ENCODE measurements around the gene ZC2HC1B.

DNA sequence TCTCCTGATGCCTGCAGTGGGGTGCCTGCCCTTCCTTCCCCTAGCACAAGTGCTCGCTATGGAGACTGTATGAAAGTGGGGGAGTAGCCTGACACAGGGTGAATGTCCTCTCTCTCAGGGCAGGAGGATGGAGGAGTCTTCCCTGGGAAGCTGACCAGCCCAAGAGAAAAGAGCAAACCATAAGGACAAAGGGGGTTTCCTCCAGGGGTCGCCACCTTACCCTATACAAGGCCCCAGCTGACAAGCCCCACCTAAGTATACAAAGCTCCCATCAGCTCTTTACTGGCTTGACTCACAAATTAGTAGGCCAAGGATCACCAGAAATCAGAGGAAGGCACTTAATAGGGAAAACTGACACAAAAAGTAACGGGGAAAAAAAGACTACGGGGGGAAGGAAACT, 89.6 kb downstream of the ZC2HC1B start:
- TF ChIP-seq, protein P1, sequence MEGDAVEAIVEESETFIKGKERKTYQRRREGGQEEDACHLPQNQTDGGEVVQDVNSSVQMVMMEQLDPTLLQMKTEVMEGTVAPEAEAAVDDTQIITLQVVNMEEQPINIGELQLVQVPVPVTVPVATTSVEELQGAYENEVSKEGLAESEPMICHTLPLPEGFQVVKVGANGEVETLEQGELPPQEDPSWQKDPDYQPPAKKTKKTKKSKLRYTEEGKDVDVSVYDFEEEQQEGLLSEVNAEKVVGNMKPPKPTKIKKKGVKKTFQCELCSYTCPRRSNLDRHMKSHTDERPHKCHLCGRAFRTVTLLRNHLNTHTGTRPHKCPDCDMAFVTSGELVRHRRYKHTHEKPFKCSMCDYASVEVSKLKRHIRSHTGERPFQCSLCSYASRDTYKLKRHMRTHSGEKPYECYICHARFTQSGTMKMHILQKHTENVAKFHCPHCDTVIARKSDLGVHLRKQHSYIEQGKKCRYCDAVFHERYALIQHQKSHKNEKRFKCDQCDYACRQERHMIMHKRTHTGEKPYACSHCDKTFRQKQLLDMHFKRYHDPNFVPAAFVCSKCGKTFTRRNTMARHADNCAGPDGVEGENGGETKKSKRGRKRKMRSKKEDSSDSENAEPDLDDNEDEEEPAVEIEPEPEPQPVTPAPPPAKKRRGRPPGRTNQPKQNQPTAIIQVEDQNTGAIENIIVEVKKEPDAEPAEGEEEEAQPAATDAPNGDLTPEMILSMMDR (IDR thresholded peaks at IDR 0.05; ENCODE audit: poor library complexity) = no peak
- TF ChIP-seq EZH2 (IDR thresholded peaks at IDR 0.05; ENCODE audit: borderline replicate concordance) = no peak
